HepG2 (cell line): ENCODE results near the gene CADPS. TPM values are rescaled to one million over a fixed set of nuclear protein-coding genes. Genes with fewer than 3 reads are reported as not detected.

Experiments used
- ATAC-seq: fragments of 200-7000 bp; cut with Tn5 transposase; 3 replicates; pipeline ENCODE4 v1.9.1; 2020; ENCODE audit warnings: mild to moderate bottlenecking, moderate library complexity
- BruUV-seq: library from RNA; stranded (reverse); fragments of 400-500 nt; replicated peaks from 2 replicates; lab custom pipeline; 2021; lab: Mats Ljungman, UMichigan
- CTCF ChIA-PET: fragments of 300-600 bp; formaldehyde crosslinking; extraction: SDS; loops from one replicate; lab custom pipeline; 2021; ENCODE audit warnings: low total read pairs, inconsistent platforms, low intra/inter-chr PET ratio; lab: Yijun Ruan, JAX
- POLR2A ChIA-PET: fragments of 350-600 bp; sonication (Branson Sonifier 250); formaldehyde crosslinking; loops from one replicate; lab custom pipeline; 2020; ENCODE audit warnings: antibody characterized with exemption, inconsistent platforms; lab: Yijun Ruan, JAX
- DNase-seq: peaks from one replicate; pipeline ENCODE4 v3.0.0-alpha.2; 2015; ENCODE audit warnings: low spot score
- FAIRE-seq: peaks from 3 replicates; lab custom pipeline; 2011; peaks lifted over from hg19 to GRCh38; lab: Jason Lieb, UNC
- H2AFZ ChIP-seq: one replicate; pipeline ENCODE4 v1.6.1; 2011; ENCODE audit warnings: low read length, inconsistent platforms
- H3K27ac ChIP-seq: fragments of 300-600 bp; 3 replicates; pipeline ENCODE4 v1.8.0; 2011; ENCODE audit warnings: mixed run types, mild to moderate bottlenecking, mixed read lengths, low read length, inconsistent platforms; ENCODE audit not compliant: insufficient read depth; ENCODE audit errors: extremely low read length
- H3K27me3 ChIP-seq, 2 experiments: fragments of 200-600 bp in 1 of 2; 2 replicates in 1 of 2; 3 replicates in 1 of 2; pipeline versions ENCODE4 v1.6.0 to v1.8.0; 2011; ENCODE audit warnings: low read length in 2 of 2, mild to moderate bottlenecking in 2 of 2, moderate library complexity in 2 of 2, inconsistent platforms in 1 of 2; ENCODE audit not compliant: insufficient read depth in 2 of 2, control insufficient read depth in 1 of 2
- H3K36me3 ChIP-seq, 2 experiments: fragments of 200-600 bp in 1 of 2; replicated peaks in 1 of 2; 2 replicates in 1 of 2; 3 replicates in 1 of 2; pipeline versions ENCODE4 v1.5.1 to v1.8.0; 2011; ENCODE audit warnings: low read length in 2 of 2, inconsistent platforms in 1 of 2; ENCODE audit not compliant: insufficient read depth in 2 of 2, control insufficient read depth in 1 of 2
- H3K4me1 ChIP-seq: 2 replicates; pipeline ENCODE4 v1.5.1; 2012; ENCODE audit warnings: low read length, inconsistent platforms; ENCODE audit not compliant: insufficient read depth
- H3K4me2 ChIP-seq: 2 replicates; pipeline ENCODE4 v1.6.0; 2011; ENCODE audit warnings: low read depth, low read length, inconsistent platforms
- H3K4me3 ChIP-seq, 3 experiments: fragments of 200-600 bp in 1 of 3; sonication (generic), shearing (Covaris generic) in 1 of 3; replicated peaks in 1 of 3; 2 replicates each; pipeline ENCODE4 v1.5.1; 2011 to 2016; ENCODE audit warnings: low read length in 3 of 3, inconsistent platforms in 2 of 3, low read depth in 2 of 3, mild to moderate bottlenecking in 2 of 3, control low read depth in 1 of 3, mixed read lengths in 1 of 3; ENCODE audit not compliant: insufficient read depth in 1 of 3
- H3K79me2 ChIP-seq: one replicate; pipeline ENCODE4 v1.6.1; 2011; ENCODE audit warnings: low read length, inconsistent platforms; ENCODE audit not compliant: insufficient read depth
- H3K9ac ChIP-seq: 2 replicates; pipeline ENCODE4 v1.6.0; 2011; ENCODE audit warnings: mild to moderate bottlenecking, low read depth, low read length, inconsistent platforms; ENCODE audit not compliant: insufficient read depth
- H3K9me3 ChIP-seq: 2 replicates; pipeline ENCODE4 v1.5.1; 2012; ENCODE audit warnings: mild to moderate bottlenecking, low read length
- H4K20me1 ChIP-seq: 2 replicates; pipeline ENCODE4 v1.6.0; 2011; ENCODE audit warnings: inconsistent platforms, mild to moderate bottlenecking, low read length, moderate library complexity; ENCODE audit not compliant: insufficient read depth
- ATF7-NPFF ChIP-seq: sonication (generic); formaldehyde crosslinking; IDR thresholded peaks from 2 replicates; pipeline ENCODE4 v1.8.1; 2023; ENCODE audit warnings: mild to moderate bottlenecking, low read depth, missing genetic modification reagents, moderate library complexity
- MAFK ChIP-seq, 2 experiments: IDR thresholded peaks in 1 of 2; conservative IDR thresholded peaks in 1 of 2; 2 replicates each; pipeline ENCODE4 v1.6.1; 2011; ENCODE audit warnings: improper control_type of control experiment in 2 of 2, low read length in 2 of 2
- NFIC ChIP-seq: IDR thresholded peaks from 2 replicates; pipeline ENCODE4 v1.6.1; 2012; ENCODE audit warnings: mild to moderate bottlenecking, low read length, inconsistent platforms
- ZNF776 ChIP-seq: sonication (generic); formaldehyde crosslinking; IDR thresholded peaks from 2 replicates; pipeline ENCODE4 v1.4.0; 2020; ENCODE audit warnings: mild to moderate bottlenecking, missing genetic modification reagents
- ZNF788 ChIP-seq: sonication (generic); formaldehyde crosslinking; IDR thresholded peaks from 2 replicates; pipeline ENCODE4 v1.5.0; 2020; ENCODE audit warnings: mild to moderate bottlenecking, missing genetic modification reagents, borderline replicate concordance
- ZNF790 ChIP-seq: sonication (generic); formaldehyde crosslinking; IDR thresholded peaks from 2 replicates; pipeline ENCODE4 v1.8.0; 2022; ENCODE audit warnings: missing genetic modification reagents, mild to moderate bottlenecking, borderline replicate concordance
- WGBS: methylation state at CpG from one replicate; pipeline ENCODE4 v1.1.6; 2017; ENCODE audit warnings: low lambda C conversion rate; 5-methylcytosine and 5-hydroxymethylcytosine counted together
- in situ Hi-C: cut with HindIII; loops from 2 replicates; pipeline ENCODE4 v1.10.0; 2017; ENCODE audit warnings: low pct_unique_long_range_greater_than_20kb; ENCODE audit not compliant: extremely low pct_ligation_motif_present
- intact Hi-C: fragments of 100-400 bp; cut with micrococcal nuclease; formaldehyde crosslinking; loops from one replicate; pipeline ENCODE4 v1.10.0; 2022; ENCODE audit not compliant: unreplicated experiment
- polyA plus RNA-seq, 8 experiments: library from polyadenylated mRNA; depleted of rRNA in 3 of 8; stranded (reverse) in 7 of 8; unstranded in 1 of 8; fragments of >200 nt; fragmentation: Illumina TruSeq in 4 of 8; extraction: Trizol in 4 of 8; gene quantifications; 2 replicates each; pipeline versions ENCODE4 v1.2.1 to v1.2.3, GENCODE V29; 2011 to 2016; ENCODE audit warnings: low read depth in 4 of 8, missing spikeins in 1 of 8, mixed read lengths in 1 of 8; ENCODE audit not compliant: insufficient read depth in 1 of 8
- total RNA-seq, 5 experiments: library from RNA; depleted of rRNA; stranded (reverse); fragments of >200 nt; fragmentation: Illumina TruSeq; extraction: Trizol; gene quantifications; 2 replicates each; pipeline ENCODE4 v1.2.3, GENCODE V29; 2016; ENCODE audit warnings: low read depth in 1 of 5
- TF ChIP-seq, protein P1 (sequence below): sonication (generic); formaldehyde crosslinking; IDR thresholded peaks from 2 replicates; pipeline ENCODE4 v1.5.1; 2020; ENCODE audit warnings: missing genetic modification reagents, mild to moderate bottlenecking, borderline replicate concordance
- TF ChIP-seq, protein P2 (sequence below): sonication (generic); formaldehyde crosslinking; IDR thresholded peaks from 2 replicates; pipeline ENCODE4 v1.4.0; 2020; ENCODE audit warnings: missing genetic modification reagents

The CADPS gene
- total and polyA plus RNA-seq, 2 of the 13 experiments (the other 11 are each of a cell fraction or from before 2014, with no cell fraction given), result not detected

DNA sequence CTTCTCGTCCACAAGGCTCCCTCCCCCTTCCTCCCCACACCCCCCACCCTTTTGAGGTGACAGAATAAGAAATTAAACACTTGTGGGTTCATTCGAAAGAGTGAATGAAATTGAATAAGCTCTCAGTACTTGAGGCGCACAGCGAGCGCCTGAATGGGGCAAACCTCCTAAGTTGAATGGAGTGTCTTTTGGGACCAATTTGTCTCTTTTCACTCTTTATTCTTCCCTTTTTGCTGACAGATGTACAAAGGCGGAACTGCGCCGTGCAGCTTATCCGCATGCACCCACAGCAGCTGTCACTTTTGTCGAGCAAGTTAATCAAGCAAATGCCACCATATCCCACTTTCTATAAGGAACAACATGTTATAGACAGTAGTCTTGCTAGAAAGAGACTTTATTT, 454.0 kb downstream of the CADPS start:
- Histone ChIP-seq H3K4me3 (no peak overlapping the region), H3K4me1 (no peaks in the 10 kb centered on the region), H3K4me2 (no peak overlapping the region), H3K27me3 (peaks cover 0 to 20% of the 10 kb centered on the region in 2 experiments; a peak in 2 of 5 replicates), H3K9ac (no peak overlapping the region), H4K20me1 (no peaks in the 10 kb centered on the region), H3K36me3 (no peaks in the 10 kb centered on the region), H3K9me3 (no peaks in the 10 kb centered on the region), H3K27ac (no peak overlapping the region), H3K79me2 (no peaks in the 10 kb centered on the region), H2AFZ (no peak overlapping the region)
- no TSS peak for BruUV-seq
- intact Hi-C loops, result no loop called here
- in situ Hi-C loops, result no loop called here
- ATAC-seq, result no peak
- no peak for DNase-seq
- WGBS, result 56% methylated on average over 10 of the region's 10 CpGs
- FAIRE-seq, result no peak
- TF ChIP-seq ZNF790 (no peak), ATF7-NPFF (no peak), ZNF776 (no peak), MAFK (conservative IDR thresholded peaks at IDR 0.05 in 1 of 2, IDR thresholded peaks at IDR 0.05 in 1 of 2; ENCODE audit: low read length in 2 of 2) (peak; percentile 21 to 33; a peak in 1 of 4 replicates), NFIC (no peak), ZNF788 (CRISPR knock-in tag) (no peak)
- TF ChIP-seq, protein P1, sequence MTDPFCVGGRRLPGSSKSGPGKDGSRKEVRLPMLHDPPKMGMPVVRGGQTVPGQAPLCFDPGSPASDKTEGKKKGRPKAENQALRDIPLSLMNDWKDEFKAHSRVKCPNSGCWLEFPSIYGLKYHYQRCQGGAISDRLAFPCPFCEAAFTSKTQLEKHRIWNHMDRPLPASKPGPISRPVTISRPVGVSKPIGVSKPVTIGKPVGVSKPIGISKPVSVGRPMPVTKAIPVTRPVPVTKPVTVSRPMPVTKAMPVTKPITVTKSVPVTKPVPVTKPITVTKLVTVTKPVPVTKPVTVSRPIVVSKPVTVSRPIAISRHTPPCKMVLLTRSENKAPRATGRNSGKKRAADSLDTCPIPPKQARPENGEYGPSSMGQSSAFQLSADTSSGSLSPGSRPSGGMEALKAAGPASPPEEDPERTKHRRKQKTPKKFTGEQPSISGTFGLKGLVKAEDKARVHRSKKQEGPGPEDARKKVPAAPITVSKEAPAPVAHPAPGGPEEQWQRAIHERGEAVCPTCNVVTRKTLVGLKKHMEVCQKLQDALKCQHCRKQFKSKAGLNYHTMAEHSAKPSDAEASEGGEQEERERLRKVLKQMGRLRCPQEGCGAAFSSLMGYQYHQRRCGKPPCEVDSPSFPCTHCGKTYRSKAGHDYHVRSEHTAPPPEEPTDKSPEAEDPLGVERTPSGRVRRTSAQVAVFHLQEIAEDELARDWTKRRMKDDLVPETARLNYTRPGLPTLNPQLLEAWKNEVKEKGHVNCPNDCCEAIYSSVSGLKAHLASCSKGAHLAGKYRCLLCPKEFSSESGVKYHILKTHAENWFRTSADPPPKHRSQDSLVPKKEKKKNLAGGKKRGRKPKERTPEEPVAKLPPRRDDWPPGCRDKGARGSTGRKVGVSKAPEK (CRISPR knock-in tag), result no peak
- TF ChIP-seq, protein P2, sequence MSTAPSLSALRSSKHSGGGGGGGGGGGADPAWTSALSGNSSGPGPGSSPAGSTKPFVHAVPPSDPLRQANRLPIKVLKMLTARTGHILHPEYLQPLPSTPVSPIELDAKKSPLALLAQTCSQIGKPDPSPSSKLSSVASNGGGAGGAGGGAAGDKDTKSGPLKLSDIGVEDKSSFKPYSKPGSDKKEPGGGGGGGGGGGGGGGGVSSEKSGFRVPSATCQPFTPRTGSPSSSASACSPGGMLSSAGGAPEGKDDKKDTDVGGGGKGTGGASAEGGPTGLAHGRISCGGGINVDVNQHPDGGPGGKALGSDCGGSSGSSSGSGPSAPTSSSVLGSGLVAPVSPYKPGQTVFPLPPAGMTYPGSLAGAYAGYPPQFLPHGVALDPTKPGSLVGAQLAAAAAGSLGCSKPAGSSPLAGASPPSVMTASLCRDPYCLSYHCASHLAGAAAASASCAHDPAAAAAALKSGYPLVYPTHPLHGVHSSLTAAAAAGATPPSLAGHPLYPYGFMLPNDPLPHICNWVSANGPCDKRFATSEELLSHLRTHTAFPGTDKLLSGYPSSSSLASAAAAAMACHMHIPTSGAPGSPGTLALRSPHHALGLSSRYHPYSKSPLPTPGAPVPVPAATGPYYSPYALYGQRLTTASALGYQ (CRISPR knock-in tag), result no peak
- ChIA-PET CTCF (no interaction called here), POLR2A (no interaction called here)
